HepG2 (cell line): ENCODE data around the gene CYSTM1. TPM values are rescaled to one million over a fixed set of nuclear protein-coding genes. Genes with fewer than 3 reads are reported as not detected.

Experiments
- CHD4 ChIP-seq: fragments of 200-600 bp; sonication (generic); IDR thresholded peaks from 2 replicates; pipeline ENCODE4 v1.7.0; 2017; ENCODE audit warnings: mild to moderate bottlenecking, low read length, borderline replicate concordance
- HNRNPUL1 ChIP-seq: fragments of 200-400 bp; formaldehyde crosslinking; IDR thresholded peaks from 2 replicates; pipeline ENCODE4 v1.6.1; 2017; ENCODE audit warnings: low read depth, mild to moderate bottlenecking, low read length, moderate library complexity
- PAWR ChIP-seq: sonication (generic); formaldehyde crosslinking; IDR thresholded peaks from 2 replicates; pipeline ENCODE4 v1.4.0; 2020; ENCODE audit warnings: missing genetic modification reagents, mild to moderate bottlenecking, borderline replicate concordance
- SALL2 ChIP-seq: sonication (generic); formaldehyde crosslinking; IDR thresholded peaks from 2 replicates; pipeline ENCODE4 v1.8.1; 2023; ENCODE audit warnings: mild to moderate bottlenecking, missing genetic modification reagents, inconsistent platforms
- YEATS2 ChIP-seq: sonication (generic); formaldehyde crosslinking; IDR thresholded peaks from 2 replicates; pipeline ENCODE4 v1.4.0; 2020; ENCODE audit warnings: missing genetic modification reagents, borderline replicate concordance
- ZBTB3 ChIP-seq: sonication (generic); formaldehyde crosslinking; IDR thresholded peaks from 2 replicates; pipeline ENCODE4 v1.4.0; 2020; ENCODE audit warnings: low read depth, mild to moderate bottlenecking, moderate library complexity, missing genetic modification reagents, borderline replicate concordance
- ZBTB46 ChIP-seq: sonication (generic); formaldehyde crosslinking; IDR thresholded peaks from 2 replicates; pipeline ENCODE4 v1.4.0; 2020; ENCODE audit warnings: mild to moderate bottlenecking, missing genetic modification reagents, borderline replicate concordance
- ZNF17 ChIP-seq: sonication (generic); formaldehyde crosslinking; IDR thresholded peaks from 2 replicates; pipeline ENCODE4 v1.5.0; 2020; ENCODE audit warnings: mild to moderate bottlenecking, missing genetic modification reagents
- ZNF296 ChIP-seq: sonication (generic); formaldehyde crosslinking; conservative IDR thresholded peaks from 2 replicates; pipeline ENCODE4 v1.5.0; 2020; ENCODE audit warnings: mild to moderate bottlenecking, missing genetic modification reagents
- ZNF75D ChIP-seq: sonication (generic); formaldehyde crosslinking; IDR thresholded peaks from 2 replicates; pipeline ENCODE4 v1.8.1; 2023; ENCODE audit warnings: missing genetic modification reagents, mild to moderate bottlenecking, borderline replicate concordance
- ZNF766 ChIP-seq: sonication (generic); formaldehyde crosslinking; IDR thresholded peaks from 2 replicates; pipeline ENCODE4 v1.5.0; 2020; ENCODE audit warnings: missing genetic modification reagents, borderline replicate concordance
- ZSCAN29 ChIP-seq: sonication (generic); formaldehyde crosslinking; conservative IDR thresholded peaks from 2 replicates; pipeline ENCODE4 v1.4.0; 2020; ENCODE audit warnings: mild to moderate bottlenecking, missing genetic modification reagents
- ZSCAN9 ChIP-seq: IDR thresholded peaks from 2 replicates; pipeline ENCODE4 v1.6.1; 2016; ENCODE audit warnings: borderline replicate concordance
- polyA plus RNA-seq, 8 experiments: library from polyadenylated mRNA; depleted of rRNA in 3 of 8; stranded (reverse) in 7 of 8; unstranded in 1 of 8; fragments of >200 nt; fragmentation: Illumina TruSeq in 4 of 8; extraction: Trizol in 4 of 8; gene quantifications; 2 replicates each; pipeline versions ENCODE4 v1.2.1 to v1.2.3, GENCODE V29; 2011 to 2016; ENCODE audit warnings: low read depth in 4 of 8, missing spikeins in 1 of 8, mixed read lengths in 1 of 8; ENCODE audit not compliant: insufficient read depth in 1 of 8
- total RNA-seq, 5 experiments: library from RNA; depleted of rRNA; stranded (reverse); fragments of >200 nt; fragmentation: Illumina TruSeq; extraction: Trizol; gene quantifications; 2 replicates each; pipeline ENCODE4 v1.2.3, GENCODE V29; 2016; ENCODE audit warnings: low read depth in 1 of 5

Gene CYSTM1
- total and polyA plus RNA-seq, 2 of the 13 experiments (the other 11 are each of a cell fraction or from before 2014, with no cell fraction given): 40.0 to 73.4 TPM

DNA sequence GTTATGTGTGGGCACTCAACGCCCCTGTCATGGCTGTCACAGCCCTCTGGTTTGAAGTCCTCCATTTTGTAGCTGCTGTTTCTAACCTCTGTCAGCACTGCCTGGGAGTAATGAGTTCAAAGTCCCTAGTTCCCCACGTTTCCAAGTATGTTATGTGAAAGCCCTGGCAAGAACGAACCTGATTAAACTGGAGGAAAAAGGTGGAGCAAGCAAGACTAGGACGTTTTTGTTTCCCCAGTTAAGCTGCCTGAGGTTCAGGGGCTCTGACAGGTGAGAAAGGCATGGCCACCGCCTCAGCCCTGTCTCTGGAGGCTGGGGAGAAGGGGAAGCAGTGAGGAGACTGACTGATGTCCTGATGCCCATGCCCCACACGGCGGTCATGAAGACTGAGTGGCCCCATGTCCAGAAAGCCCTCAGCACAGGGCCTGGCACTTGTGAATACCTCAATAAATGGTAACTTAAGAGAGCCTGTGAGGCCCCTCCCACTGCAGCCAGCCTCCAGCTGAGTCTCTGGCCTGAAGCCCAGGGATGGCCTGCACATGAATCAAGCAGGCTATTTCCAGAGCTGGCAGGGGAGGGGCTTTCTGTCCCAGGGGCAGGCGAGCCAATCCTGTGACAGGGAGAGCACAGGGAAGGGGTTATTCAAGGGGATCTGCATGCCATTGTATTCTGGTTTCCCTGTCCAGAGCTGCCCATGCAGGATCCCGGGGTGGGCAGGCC lies 66.2 kb downstream of the CYSTM1 start (continued):
- TF ChIP-seq ZSCAN29 (CRISPR knock-in tag) (0 out of 2 replicates have a peak, but pooled peaks have one; percentile 52), PAWR (CRISPR knock-in tag) (no peak), ZBTB3 (no peak), ZNF75D (CRISPR knock-in tag) (no peak), ZNF17 (CRISPR knock-in tag) (no peak), YEATS2 (CRISPR knock-in tag) (0 out of 2 replicates have a peak, but pooled peaks have one; percentile 46), ZNF296 (CRISPR knock-in tag) (no peak), ZNF766 (CRISPR knock-in tag) (no peak), SALL2 (no peak), ZBTB46 (no peak), HNRNPUL1 (no peak), CHD4 (no peak), ZSCAN9 (no peak)
- TF ChIP-seq, all 625 proteins: peak for 50
